Left ventricle myocardium inferior (tissue), 1 donor: Measurements from ENCODE around the gene CPD. TPM values are rescaled to one million over a fixed set of nuclear protein-coding genes. Genes with fewer than 3 reads are reported as not detected.
"Not testable (repeated sequence)": the region's sequence is repeated elsewhere in the genome, so short reads cannot be mapped to it uniquely, and the experiment has no call there.

Source experiments
- DNase-seq: peaks from one replicate; pipeline ENCODE4 v3.0.0-alpha.2; 2020
- H3K27ac ChIP-seq: fragments of 200-600 bp; replicated peaks from 2 replicates; pipeline ENCODE4 v1.8.0; 2021
- H3K27me3 ChIP-seq: fragments of 200-600 bp; 2 replicates; pipeline ENCODE4 v1.8.0; 2021; ENCODE audit warnings: low read depth
- H3K36me3 ChIP-seq: fragments of 200-600 bp; 2 replicates; pipeline ENCODE4 v1.8.0; 2021
- H3K4me1 ChIP-seq: fragments of 200-600 bp; 2 replicates; pipeline ENCODE4 v1.8.0; 2021
- H3K4me3 ChIP-seq: fragments of 200-600 bp; 2 replicates; pipeline ENCODE4 v1.8.0; 2021; ENCODE audit warnings: mild to moderate bottlenecking, moderate library complexity
- H3K9me3 ChIP-seq: fragments of 200-600 bp; replicated peaks from 2 replicates; pipeline ENCODE4 v1.8.0; 2021
- CTCF ChIP-seq: fragments of 200-600 bp; IDR thresholded peaks from 2 replicates; pipeline ENCODE4 v1.8.0; 2021; ENCODE audit warnings: antibody characterized with exemption, mild to moderate bottlenecking, borderline replicate concordance
- intact Hi-C: fragments of 100-400 bp; cut with micrococcal nuclease; formaldehyde crosslinking; loops from one replicate; pipeline ENCODE4 v1.11.0; 2022
- total RNA-seq: library from RNA; stranded (reverse); fragmentation: NEBNext Ultra II Directional; extraction: Animal tissue kit (Norgen Biotek cat#: 25700); gene quantifications from one replicate; pipeline ENCODE4 v1.2.1, GENCODE V29; 2021
- donor health status: DM: no; HTN: yes; CAD: no; lungs with severe emphysema.

Gene CPD
- total RNA-seq, 1 donor from 2014 or later = 19.3 TPM

DNA sequence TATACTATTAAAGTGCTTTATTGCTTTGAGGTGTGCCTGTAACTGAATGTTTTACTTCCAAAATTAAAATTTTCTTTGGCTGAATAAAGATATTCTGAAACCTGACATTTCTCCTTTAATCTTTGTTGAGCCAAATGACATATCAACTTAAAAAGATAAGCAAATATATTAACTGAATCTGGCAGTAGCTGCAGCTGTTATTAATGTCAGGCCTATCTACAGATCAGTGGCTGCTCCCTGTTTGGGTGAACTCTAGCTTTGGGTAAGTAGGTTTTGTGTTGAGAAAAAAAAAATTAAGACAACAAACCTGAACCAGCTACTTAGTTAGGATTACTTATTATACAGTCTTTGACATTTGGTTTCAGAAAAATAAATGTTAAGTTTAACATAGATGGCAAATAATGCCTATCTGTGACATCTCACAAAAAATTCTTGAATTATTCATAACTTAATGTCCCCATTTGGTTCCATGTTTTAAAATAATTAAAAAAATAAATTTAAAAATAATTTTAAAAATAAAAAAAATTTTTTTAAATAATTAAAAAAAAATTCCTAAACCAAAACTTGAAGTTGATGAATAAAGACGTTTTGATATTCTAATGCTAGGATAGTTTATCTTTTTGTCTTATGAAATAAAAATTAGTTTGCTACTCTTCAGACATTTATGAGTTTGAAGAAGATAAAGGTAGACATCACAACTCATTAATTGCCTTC lies 19.8 kb downstream of the CPD start:
- H3K9me3 ChIP-seq = peaks cover 5% of the 10 kb centered on the region
- no peaks in the 10 kb centered on the region for H3K27me3 ChIP-seq
- no peak for DNase-seq
- H3K4me3 ChIP-seq = no peak overlapping the region
- H3K27ac ChIP-seq = no peak overlapping the region
- peaks cover 10% of the 10 kb centered on the region for H3K36me3 ChIP-seq
- intact Hi-C loops = no loop called here
- H3K4me1 ChIP-seq = peaks cover 7% of the 10 kb centered on the region
- TF ChIP-seq CTCF = no peak

- no peaks in the 10 kb centered on the region for H3K27me3 ChIP-seq
- peaks cover 7% of the 10 kb centered on the region for H3K9me3 ChIP-seq
- H3K4me1 ChIP-seq = no peaks in the 10 kb centered on the region
- H3K4me3 ChIP-seq = no peak overlapping the region
- H3K27ac ChIP-seq = no peak overlapping the region
- intact Hi-C loops = no loop called here
- DNase-seq = no peak
- no peak for TF ChIP-seq CTCF
- peaks cover 15% of the 10 kb centered on the region for H3K36me3 ChIP-seq
Observed at GRCh38 chr17:30401097-30401496, 22.4 kb downstream of the CPD start.

GRCh38 chr17:30405161-30405560 lies 26.4 kb downstream of the CPD start:
- Histone ChIP-seq H3K9me3 (peaks cover 7% of the 10 kb centered on the region), H3K36me3 (peaks cover 15% of the 10 kb centered on the region), H3K4me1 (peaks cover 3% of the 10 kb centered on the region), H3K4me3 (no peak overlapping the region), H3K27me3 (no peaks in the 10 kb centered on the region), H3K27ac (no peak overlapping the region)
- intact Hi-C loops = no loop called here
- no peak for DNase-seq
- no peak for TF ChIP-seq CTCF

GRCh38 chr17:30410627-30411026 lies 31.9 kb downstream of the CPD start:
- H3K27me3 ChIP-seq, DNase-seq, H3K27ac ChIP-seq, H3K36me3 ChIP-seq, H3K4me3 ChIP-seq, H3K9me3 ChIP-seq, H3K4me1 ChIP-seq, intact Hi-C loops: not testable (repeated sequence)

- H3K4me3 ChIP-seq, H3K27me3 ChIP-seq, DNase-seq, H3K27ac ChIP-seq, H3K9me3 ChIP-seq, intact Hi-C loops, H3K36me3 ChIP-seq, H3K4me1 ChIP-seq: not testable (repeated sequence)
Observed at GRCh38 chr17:30412008-30412496, 33.3 kb downstream of the CPD start.

DNA sequence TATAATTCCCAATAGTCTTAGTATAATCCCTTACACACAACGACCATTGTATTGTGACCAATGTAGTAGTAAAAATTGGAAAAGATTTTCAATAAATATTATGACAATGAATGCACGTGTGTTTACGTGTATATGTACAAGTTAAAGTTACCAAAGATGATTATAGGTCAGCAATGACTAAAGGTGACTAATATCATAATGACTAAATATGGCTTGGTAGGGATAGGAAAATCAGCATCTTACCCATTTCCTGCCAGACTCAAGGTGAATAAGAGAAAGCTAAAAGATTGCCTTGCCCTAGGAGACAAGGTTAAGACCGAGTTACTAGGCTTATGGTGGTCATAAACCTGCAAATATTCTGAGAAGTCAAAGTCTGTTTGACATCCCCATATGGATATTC lies 34.4 kb downstream of the CPD start:
- intact Hi-C loops = no loop called here
- DNase-seq = no peak
- Histone ChIP-seq H3K4me3 (no peak overlapping the region), H3K27me3 (no peaks in the 10 kb centered on the region), H3K9me3 (no peaks in the 10 kb centered on the region), H3K36me3 (no peaks in the 10 kb centered on the region), H3K27ac (no peak overlapping the region), H3K4me1 (peaks cover 3% of the 10 kb centered on the region)
- no peak for TF ChIP-seq CTCF
